Measurements from ENCODE around the gene CACNB1.

Gene CACNB1

DNA sequence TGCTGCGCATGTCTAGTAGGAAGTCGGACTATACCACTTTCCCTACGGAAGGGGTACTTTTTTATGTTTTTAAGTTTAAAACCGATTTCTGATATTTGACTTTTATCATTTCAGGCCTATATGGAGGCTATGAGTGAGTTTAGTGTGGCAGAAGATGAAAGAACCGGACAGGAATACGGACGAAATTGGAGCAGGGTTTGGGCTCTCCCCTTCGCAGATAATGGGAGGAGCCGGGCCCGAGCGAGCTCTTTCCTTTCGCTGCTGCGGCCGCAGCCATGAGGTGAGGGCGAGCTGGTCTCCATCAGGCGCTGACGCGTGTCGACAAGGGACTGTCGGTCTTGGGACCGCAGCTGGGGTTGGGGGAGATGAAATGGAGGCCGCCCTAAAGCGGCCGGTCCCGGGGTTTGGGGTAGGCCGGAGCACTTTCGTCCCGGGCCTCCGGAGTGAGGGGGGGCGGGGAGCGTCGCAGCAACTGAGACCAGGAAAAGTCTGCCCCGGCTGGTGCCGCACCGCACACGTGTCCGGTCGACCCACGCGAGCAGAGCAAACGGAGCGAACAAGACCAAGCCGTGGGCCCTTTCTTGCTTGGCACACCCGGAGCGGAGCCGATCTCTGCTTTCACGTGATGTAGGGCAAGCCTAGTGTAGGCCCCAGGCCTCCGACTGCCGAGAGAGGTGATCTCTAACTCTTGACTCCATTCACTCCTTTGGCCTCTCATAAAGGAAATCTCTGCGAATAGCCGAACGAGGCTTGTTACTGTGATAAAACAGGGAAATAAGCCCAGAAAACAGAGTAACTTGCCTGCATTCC lies 2.8 kb upstream of the CACNB1 start, which contains the start of gene RPL19:
TSS of gene RPL19 (plus strand) at position 214 of the 810 bp plus-strand sequence. CDS start at position 276, 62 bp downstream.
- no peak for DNase-seq

DNA sequence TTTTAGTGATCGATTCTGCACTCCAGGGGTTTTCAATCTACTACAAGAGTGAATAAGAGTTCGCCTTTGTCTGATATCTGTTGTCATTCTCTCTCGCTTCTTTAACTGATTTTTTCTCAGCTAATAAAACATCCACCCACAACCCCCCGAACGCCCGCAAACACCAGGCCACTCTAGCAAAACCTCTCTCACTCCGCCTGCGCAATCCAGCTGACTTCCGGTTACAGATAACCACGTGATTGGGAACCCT lies 2.3 kb upstream of the CACNB1 start:
- DNase-seq, result peak; percentile 91

DNA sequence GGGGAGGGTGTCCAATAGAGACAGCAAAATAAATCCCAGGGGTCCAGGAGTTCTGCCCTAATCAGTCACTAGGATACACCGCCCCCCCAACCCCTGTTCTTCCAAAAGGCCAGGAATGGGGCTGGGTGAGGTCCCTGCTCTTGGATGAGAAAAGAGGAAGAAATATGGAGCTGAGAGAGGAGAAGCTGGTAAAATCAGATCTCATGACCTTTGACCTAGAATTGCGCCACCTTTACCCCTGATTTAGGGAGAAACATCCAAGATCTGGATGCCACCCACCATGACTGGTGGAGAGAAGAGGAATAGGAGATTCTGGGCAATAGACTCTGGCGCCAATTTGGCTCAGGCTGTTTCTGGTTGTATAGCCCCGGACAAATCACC lies 707 bp upstream of the CACNB1 start:
- no peak for DNase-seq

DNA sequence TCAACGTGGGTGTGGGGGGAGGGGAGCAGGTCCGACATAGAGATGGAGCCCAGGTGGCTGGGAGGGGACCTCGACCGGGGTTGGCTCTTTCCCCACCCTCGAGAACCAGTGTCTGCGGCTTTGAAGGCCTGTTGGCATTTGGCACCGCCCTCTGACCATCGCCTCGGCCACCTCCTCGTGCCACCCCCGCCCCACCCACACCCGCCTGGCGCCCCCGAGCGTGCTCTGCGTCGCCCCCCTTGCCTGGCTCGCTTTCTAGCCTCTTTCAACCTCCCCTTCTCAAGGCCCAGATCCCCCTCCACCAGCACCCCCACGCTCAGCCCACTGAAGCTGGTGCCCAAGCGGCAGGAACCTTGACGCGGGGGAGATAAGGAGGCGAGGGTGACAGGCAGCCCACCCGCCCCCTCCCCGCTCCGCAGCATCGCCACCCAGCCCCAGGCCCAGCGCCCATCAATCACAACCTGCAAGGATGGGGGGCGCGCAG lies 619 bp downstream of the CACNB1 start:
- no peak for DNase-seq

DNA sequence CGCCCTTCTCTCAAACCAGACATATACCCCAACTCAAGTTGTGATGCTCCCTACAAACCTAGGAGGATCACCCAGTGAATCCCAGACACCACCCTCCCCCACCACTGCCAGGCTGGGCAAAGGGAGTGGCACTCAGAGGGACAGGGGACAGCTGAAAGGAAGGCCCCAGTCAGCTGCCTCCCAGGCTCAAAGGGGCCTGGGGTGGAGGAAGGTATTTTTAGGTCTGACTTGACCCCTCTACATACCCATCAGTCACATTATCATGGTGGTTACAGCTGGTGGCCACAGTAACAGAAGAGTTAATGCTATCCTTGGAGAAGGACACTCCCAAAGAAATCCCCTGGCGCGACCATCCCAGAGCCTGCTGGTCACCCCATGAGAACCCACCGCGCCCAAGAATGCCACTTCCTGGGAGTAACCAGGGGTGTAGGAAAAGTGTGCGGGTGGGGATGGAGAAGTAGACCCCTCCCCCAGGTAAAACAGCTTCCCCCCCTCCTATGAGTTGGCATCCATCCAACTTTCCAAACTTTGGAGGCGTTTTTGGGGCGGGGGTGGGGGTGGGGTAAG lies 1.1 kb downstream of the CACNB1 start:
- DNase-seq, result no peak

DNA sequence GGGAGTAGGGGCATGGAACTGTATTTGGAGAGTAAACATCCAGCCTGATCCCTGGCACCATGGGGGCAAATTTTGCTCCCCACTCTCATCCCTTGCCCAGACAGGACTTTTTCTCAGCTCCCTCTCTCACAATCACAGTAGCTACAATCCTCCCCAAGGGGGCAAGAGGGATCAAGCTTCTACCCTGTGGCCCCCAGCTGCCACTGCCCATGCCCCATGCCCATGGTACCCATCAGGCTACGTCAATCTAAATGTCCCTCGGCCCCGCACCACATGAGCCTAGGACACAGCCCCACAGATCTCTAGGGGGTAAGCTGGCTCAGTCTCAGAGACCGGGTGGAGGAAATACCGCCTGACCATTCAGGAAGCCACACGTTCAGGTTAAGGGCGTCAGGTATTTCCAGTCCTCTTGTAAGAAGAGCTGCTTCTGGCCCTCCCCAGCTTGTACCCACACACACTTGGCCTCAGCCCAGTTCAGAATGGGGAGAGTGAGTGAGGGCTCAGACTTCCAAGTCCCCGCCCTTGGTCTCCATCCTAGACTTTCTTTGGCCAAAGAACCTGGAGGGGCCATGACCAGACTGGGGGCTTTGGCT lies 1.8 kb downstream of the CACNB1 start:
- peak; percentile 26 for DNase-seq

DNA sequence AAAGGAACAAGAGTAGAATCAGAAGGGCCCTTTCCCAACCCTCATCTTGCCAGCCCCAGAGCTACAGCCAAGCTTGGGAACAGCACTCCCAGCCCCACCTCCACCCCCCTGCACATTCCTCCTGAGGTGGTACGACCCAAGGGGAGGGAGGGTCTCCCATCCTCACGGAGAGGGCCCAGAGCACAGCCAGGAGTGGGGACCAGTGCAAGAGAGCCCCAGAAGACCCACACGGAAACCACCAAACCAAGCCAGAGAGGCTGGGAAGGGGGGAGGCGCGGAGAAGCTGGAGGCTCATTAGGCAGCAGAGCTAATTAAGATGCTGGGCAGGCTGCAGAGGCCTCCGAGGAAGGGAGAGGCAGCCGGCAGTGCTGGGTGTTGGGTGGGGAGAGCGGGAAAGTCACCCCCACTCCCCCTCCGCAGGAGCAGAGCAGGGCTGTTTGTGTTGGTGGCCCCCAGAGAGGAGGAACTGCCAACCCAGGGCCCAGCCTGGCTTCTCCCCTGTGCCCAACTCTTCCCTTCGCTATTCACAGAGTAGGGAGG lies 2.4 kb downstream of the CACNB1 start:
- no peak for DNase-seq

DNA sequence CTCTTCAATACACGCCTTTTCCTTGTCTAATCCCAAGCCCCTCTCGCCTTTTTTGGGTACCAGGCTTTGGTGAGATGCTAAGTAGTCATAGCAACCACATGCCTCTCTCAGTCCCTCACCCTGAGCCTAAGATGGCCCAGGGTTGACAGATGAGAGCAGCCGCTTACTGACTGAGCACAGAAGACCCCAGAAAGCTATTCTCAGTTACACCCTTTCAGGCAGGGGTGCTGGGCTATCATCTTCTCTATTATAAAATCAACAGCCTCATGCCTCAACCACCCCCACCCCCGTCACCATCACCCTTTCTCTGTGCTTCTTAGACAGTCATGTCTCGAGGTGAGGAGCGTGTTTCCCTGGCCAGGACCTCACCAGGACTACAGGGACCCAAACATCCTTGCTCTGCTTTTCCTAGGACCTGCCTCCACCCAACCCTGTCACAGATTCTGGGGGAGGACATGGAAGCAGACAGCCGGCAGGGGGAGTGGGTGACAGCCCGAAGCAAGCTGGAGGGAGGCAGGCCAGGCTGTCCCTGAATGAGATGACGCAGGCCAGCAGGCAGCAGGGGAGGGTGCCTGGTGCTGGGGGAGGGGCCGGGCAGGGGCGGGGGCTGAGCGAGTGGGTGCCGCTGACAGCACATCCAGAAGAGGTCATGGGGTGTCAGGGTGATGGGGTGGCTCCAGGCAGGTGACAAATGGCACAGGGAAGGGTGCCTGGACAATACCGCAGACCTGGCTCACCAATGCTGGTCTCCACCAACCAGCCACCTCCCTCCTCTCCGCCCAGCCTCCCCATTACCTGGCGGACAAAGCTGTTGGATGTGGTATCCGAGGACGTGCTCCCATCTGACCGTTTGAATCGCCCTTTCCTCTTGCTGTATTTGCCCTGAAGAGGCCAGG lies 3.1 kb downstream of the CACNB1 start:
- DNase-seq, result no peak

DNA sequence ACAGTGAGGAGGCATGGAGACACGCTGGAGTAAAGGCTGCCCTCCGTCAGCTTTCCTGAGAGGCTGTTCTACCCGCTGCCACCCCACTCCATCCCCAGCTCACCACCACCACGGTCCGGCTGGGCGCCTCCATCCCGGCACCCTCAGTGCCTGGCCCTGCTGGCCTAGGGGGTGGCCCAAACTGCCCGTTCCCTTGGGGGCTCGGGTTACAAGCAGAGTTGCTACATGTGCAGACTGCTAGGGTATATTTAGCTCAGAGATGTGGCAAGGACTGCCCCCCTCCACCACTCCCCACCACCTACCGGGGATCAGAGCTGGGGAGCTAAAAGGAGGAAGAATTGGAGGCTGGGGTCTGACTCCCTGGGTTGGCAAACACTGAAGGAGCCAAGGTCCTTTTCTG lies 4.1 kb downstream of the CACNB1 start:
- DNase-seq, result no peak

DNA sequence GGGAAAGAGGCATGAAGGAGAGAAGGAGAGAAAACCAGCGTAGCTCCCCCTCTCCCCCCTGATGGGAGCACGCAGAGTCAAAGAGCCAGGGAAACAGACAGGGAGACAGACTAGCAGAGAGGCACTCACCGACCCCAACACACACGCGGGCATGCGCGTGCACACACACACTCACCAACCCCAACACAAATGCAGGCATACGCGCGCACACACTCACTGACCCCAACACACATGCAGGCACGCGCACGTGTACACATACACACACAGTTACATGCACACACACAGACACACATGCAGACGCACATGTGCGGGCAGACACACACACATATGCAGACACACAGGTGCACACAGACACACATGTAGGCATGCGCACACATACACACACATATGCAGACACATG lies 4.6 kb downstream of the CACNB1 start:
- DNase-seq, result no peak

DNA sequence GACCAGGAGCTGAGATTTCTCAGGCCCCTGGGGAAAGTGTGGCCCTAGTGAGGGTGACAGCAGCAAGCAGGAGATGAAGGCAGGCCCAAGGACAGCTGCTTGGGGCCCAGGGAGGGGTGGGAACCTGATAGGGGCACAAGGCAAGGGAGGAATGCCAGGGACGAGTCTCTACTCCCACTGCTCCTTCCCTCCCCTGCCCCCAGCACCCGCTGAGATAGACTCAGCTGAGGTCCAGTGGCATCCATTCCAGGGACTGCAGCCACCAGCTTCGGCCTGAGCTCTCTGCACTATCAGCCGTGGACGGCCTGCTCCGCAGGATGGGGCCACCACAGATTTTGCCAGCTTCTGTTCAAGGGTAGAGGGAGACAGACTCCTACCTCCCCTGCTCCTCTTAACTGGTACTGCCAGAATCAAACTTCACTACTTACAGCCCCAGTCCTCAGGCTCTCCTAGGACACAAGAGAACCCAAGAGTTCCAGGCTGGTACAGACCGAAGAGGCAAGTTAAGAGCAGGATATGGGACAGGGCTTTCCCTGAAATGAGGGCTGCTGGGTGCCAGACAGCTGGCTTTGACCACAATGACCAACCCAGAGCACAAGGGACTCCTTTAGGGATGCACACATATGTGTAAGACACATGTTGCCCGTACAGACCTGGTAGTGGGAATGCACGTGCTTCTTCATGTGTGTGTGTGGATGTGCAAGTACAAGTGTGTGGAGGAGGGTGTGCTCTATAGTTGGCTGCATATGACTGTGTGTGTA lies 5.5 kb downstream of the CACNB1 start:
- no peak for DNase-seq

DNA sequence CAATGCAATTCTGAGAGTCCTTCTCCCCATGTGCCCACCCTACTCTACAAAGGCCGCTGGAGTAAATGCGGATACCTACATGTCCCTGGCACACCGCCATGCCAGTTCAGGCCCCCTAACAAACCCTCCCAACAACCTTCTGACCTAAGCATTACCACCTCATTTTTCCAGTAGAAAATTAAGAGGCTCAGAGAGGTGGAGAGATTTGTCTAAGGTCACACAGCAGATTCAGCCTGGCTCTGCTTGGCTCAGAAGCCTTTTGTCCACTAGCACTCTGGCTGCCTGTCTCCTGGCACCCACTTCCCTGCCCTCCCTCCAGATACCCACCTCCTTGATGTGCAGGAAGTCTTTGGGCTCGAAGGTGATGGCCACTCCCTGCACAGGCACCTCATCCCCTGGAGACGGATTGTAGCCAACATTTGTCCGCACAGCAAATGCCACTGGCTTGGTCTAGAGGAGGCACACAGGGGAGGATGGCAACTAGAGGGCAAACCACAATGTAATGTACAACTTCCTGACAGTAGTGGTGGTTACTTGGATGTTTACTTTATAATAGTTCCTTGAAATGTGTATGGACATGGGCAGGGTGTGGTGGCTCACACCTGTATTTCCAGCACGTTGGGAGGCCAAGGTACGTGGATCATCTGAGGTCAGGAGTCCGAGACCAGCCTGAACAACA lies 10.2 kb downstream of the CACNB1 start:
- no peak for DNase-seq

DNA sequence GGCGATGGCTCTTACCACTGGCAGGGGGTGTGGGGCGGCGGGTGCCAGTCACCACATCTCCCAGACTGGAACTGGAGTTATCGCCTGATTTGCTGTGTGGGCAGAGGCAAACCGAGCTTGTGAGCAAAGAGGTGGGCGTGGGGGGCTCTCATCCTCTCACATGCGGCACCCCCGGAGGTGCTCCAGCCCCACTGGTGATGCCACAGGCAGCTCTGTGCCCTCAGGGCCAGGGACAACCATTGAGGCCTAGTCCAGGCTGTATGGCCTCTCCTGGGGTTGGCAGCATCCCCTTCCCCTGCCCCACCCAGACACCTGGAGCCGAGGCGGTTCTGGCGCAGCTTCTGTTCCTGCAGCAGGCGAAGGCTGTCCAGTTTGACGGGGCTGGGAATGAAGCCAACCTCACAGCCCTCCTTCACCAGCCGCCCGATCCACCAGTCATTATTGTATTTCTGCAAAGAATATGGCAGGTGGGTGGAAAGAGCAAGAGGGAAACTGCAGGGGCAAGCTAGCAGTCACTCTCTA lies 10.9 kb downstream of the CACNB1 start:
- no peak for DNase-seq

DNA sequence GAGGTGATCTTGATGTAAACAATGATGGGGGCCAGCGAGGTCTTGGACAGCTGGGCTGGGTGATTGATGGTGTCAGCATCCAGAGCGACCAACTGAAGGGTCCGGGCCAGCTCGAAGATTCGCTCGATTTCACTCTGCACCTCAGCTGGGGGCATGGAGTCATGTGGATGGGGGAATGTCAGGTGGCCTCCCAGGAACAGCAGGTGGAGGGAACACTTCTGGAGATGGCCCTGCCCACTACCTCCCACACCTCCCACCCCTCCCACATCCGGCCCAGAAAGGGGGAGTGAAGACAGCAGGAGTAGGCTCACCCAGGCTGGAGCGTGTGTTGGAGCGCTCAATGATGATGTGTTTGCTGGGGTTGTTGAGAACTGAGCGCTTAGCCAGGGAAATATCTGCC lies 13.7 kb downstream of the CACNB1 start:
- no peak for DNase-seq

DNA sequence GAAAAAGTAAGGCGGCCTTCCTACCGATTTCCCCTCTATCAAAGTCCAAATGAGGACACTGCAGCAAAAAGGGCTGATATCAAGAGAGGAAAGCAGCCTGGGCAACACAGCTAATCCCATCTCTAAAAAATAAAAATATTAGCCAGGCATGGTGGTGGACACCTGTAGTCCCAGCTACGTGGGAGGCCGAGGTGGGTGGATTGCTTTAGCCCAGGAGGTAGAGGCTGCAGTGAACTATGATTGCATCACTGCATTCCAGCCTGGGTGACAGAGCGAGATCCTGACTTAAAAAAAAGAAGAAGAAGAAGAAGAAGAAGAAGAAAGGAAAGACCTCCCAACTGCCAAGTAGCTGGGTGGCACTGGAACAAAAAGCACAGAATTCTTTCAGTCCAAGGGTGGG lies 14.4 kb downstream of the CACNB1 start:
- DNase-seq, result no peak

DNA sequence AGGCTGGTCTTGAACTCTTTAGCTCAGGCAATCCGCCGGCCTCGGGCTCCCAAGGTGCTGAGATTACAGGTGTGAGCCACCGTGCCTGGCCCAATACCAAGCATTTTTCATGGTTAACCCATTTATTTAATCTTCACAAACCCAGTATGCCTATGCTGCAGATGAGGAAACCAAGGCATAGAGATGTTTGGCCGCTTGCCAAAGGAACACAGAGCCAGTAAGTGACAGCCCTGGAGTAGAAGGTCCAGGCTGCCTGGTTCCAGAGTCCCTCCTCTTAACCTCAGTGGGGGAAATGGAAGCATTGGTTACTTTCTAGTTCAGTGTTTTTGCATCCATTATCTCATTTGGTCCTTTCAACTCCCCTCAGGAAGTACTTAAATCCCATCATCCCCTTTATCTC lies 16.2 kb downstream of the CACNB1 start:
- DNase-seq, result no peak

DNA sequence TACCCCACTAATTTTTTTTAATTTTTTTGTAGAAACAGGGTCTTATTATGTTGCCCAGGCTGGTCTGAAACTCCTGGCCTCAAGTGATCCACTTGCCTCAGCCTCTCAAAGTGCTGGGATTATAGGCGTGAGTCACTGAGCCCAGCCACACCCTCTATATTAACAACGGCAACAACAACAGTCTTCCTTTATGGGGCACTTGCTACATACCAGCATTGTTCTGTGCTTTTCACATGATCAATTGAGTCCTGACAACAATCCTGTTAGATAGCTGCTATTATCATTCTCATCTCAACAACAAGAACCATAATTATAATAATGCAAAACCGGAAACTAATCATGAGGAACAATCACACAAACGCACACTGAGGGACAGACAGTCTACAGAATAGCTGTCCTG lies 18.9 kb downstream of the CACNB1 start:
- no peak for DNase-seq

DNA sequence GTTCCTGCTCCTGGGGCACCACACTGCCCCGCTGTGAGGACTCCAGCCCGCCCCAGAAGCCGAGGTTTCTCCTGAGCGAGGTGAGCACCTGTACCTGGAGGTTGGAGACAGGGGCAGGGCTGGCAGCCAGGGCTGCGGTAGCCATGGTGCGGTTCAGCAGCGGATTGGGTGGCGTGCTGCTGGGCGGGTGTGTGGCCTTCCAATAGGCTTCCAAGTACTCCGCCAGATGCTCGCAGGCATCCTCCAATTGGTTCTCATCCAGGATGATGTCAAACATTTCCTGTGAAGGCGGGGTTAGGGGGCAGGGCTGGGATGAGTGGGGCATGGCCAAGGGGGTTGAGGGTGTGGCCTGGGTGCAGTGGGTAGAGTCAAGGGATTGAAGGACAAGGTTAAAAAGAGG lies 20.2 kb downstream of the CACNB1 start:
- DNase-seq, result no peak

DNA sequence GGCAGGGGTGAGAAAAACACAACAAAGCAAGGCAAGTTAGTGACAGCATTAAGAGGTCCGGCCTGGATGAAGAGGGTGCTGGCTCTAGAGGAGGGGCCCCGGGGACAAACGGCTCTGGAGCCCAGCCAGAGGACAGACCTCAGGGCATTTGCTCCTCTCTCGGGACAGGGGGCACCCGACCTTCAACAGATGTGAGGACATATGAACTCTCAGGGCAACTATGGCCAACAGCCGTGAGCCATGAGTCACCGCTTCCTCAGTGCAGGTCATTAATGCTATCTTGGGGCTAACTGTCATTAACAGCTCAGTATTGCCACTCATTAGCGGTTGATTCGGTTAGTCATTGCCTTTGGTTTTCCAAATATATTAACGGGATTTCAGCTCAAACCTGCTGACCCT lies 21.8 kb downstream of the CACNB1 start:
- no peak for DNase-seq

DNA sequence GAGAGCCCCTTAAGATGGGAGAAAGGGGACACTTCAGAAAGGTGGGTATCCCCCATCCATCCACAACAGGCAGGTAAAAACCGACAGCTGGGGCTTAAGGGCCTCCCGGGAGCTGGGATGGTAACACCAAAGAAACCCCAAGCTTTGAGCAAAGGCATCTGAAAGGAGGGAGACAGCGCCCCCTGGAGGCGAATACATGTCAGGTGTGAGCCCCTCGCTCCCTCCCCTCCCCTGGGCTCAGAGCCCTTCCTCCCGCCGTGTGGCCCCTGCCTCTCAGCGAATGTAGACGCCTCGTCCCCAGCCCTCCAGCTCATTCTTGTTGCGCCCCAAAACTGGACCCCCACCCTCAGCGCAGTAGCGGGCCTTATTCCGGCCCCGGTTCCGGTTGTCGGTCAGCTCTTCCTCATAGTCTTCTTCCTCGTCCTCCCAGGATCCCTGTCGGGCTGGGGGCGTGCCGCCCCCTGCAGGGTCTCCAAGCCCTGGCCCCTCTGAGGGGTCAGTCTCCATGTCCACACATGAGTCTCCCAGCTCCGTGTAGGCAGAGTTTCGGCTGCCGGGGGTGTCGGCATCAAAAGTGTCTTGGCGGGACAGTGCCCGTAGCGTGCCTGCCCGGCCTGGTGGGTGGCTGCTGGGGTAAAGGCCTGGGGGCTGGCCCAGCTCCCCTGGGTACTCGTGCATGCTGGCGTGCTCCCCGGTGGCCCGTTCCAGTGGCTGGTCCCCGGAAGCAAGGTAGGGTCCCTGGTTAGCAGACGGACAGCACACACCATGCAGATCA lies 22.4 kb downstream of the CACNB1 start:
- peak; percentile 72 for DNase-seq

Data from CD4-positive, alpha-beta T cell treated with Interleukin-4 for 4 hours (primary cell).